A549 (cell line): Measurements from ENCODE around the gene PHTF2. TPM values are rescaled to one million over a fixed set of nuclear protein-coding genes. Genes with fewer than 3 reads are reported as not detected.

Source experiments
- ATAC-seq, 2 experiments: fragments of 200-7000 bp in 1 of 2; fragments of >200 bp in 1 of 2; cut with Nextera tagmentation in 1 of 2; cut with Tn5 transposase in 1 of 2; 3 replicates each; pipeline versions ENCODE4 v1.8.0 to v1.9.1; 2018 to 2020; ENCODE audit warnings: mild to moderate bottlenecking in 1 of 2, moderate library complexity in 1 of 2
- CTCF ChIA-PET: fragments of 300-600 bp; sonication (Branson Sonifier 250); formaldehyde crosslinking; extraction: SDS; loops from one replicate; lab custom pipeline; 2021; ENCODE audit warnings: antibody characterized with exemption, inconsistent platforms; lab: Yijun Ruan, JAX
- POLR2A ChIA-PET: fragments of 350-600 bp; formaldehyde crosslinking; extraction: SDS; loops from one replicate; lab custom pipeline; 2021; ENCODE audit warnings: antibody characterized with exemption, inconsistent platforms; lab: Yijun Ruan, JAX
- DNase-seq, 2 experiments: peaks; one replicate each; pipeline versions ENCODE4 v3.0.0 to v3.0.0-alpha.2; 2011 to 2016; ENCODE audit warnings: low read depth in 1 of 2, low spot score in 1 of 2
- FAIRE-seq: peaks from 2 replicates; lab custom pipeline; 2011; peaks lifted over from hg19 to GRCh38; lab: Jason Lieb, UNC
- H3K27ac ChIP-seq, 2 experiments: fragments of >200 bp; sonication (Bioruptor Twin); formaldehyde crosslinking; 3 replicates each; pipeline ENCODE4 v1.5.1; 2016 to 2017
- H3K4me1 ChIP-seq: fragments of >200 bp; sonication (Bioruptor Twin); formaldehyde crosslinking; 3 replicates; pipeline ENCODE4 v1.6.1; 2016
- H3K4me2 ChIP-seq: fragments of >200 bp; sonication (Bioruptor Twin); formaldehyde crosslinking; 3 replicates; pipeline ENCODE4 v1.6.1; 2016
- H3K4me3 ChIP-seq: fragments of >200 bp; sonication (Bioruptor Twin); formaldehyde crosslinking; 3 replicates; pipeline ENCODE4 v1.5.1; 2016
- H3K9me3 ChIP-seq: fragments of >200 bp; sonication (Bioruptor Twin); formaldehyde crosslinking; 3 replicates; pipeline ENCODE4 v1.6.1; 2016
- BHLHE40 ChIP-seq: IDR thresholded peaks from 2 replicates; pipeline ENCODE4 v1.6.1; 2012; ENCODE audit warnings: low read depth, low read length, inconsistent platforms
- CBX2 ChIP-seq: fragments of 200-600 bp; sonication (generic); IDR thresholded peaks from 2 replicates; pipeline ENCODE4 v1.6.1; 2016; ENCODE audit warnings: low read depth, mild to moderate bottlenecking, borderline replicate concordance
- CBX8 ChIP-seq: fragments of 200-600 bp; sonication (generic); IDR thresholded peaks from 2 replicates; pipeline ENCODE4 v1.6.1; 2016
- CEBPB ChIP-seq, 2 experiments: fragments of >200 bp in 1 of 2; sonication (Bioruptor Twin) in 1 of 2; formaldehyde crosslinking in 1 of 2; IDR thresholded peaks; 2 replicates each; pipeline ENCODE4 v1.6.1; 2012 to 2016
- EHMT2 ChIP-seq: fragments of 200-600 bp; sonication (generic); IDR thresholded peaks from 2 replicates; pipeline ENCODE4 v1.6.1; 2016; ENCODE audit warnings: antibody characterized with exemption, low read depth, mild to moderate bottlenecking, moderate library complexity
- EP300 ChIP-seq, 2 experiments: fragments of >200 bp; sonication (Bioruptor Twin); formaldehyde crosslinking; IDR thresholded peaks; 2 replicates in 1 of 2; 3 replicates in 1 of 2; pipeline ENCODE4 v1.6.1; 2016 to 2017
- FOSB ChIP-seq: fragments of 250-450 bp; sonication (Bioruptor Pico); IDR thresholded peaks from 2 replicates; pipeline ENCODE4 v1.5.0; 2020; ENCODE audit warnings: mild to moderate bottlenecking, moderate library complexity
- FOSL2 ChIP-seq, 2 experiments: fragments of 450-650 bp in 1 of 2; fragments of >200 bp in 1 of 2; sonication (Bioruptor Twin) in 1 of 2; formaldehyde crosslinking; IDR thresholded peaks; 2 replicates each; pipeline versions ENCODE4 v1.5.0 to v1.6.1; 2016 to 2020; ENCODE audit warnings: mild to moderate bottlenecking in 1 of 2, moderate library complexity in 1 of 2
- FOXS1 ChIP-seq: fragments of 250-450 bp; sonication (Bioruptor Pico); IDR thresholded peaks from 2 replicates; pipeline ENCODE4 v1.5.0; 2020; ENCODE audit warnings: mild to moderate bottlenecking, moderate library complexity
- HOXB13 ChIP-seq: fragments of 250-450 bp; sonication (Bioruptor Pico); IDR thresholded peaks from 2 replicates; pipeline ENCODE4 v1.5.0; 2020; ENCODE audit warnings: low read depth, mild to moderate bottlenecking, moderate library complexity
- HOXB5 ChIP-seq: fragments of 250-450 bp; sonication (Bioruptor Pico); IDR thresholded peaks from 2 replicates; pipeline ENCODE4 v1.5.0; 2020; ENCODE audit warnings: mild to moderate bottlenecking, moderate library complexity
- JUNB ChIP-seq: fragments of >200 bp; sonication (Bioruptor Twin); formaldehyde crosslinking; IDR thresholded peaks from 2 replicates; pipeline ENCODE4 v1.6.1; 2016
- KDM1A ChIP-seq: fragments of 200-600 bp; sonication (generic); IDR thresholded peaks from 2 replicates; pipeline ENCODE4 v1.6.1; 2016; ENCODE audit warnings: low read depth, mild to moderate bottlenecking
- MAFK ChIP-seq: fragments of 450-650 bp; IDR thresholded peaks from 2 replicates; pipeline ENCODE4 v1.6.1; 2014; ENCODE audit not compliant: partially characterized antibody
- MYC ChIP-seq: IDR thresholded peaks from 2 replicates; pipeline ENCODE4 v1.6.1; 2012; ENCODE audit warnings: mild to moderate bottlenecking, inconsistent platforms, low read length, improper control_type of control experiment, borderline replicate concordance
- NPAS2 ChIP-seq: fragments of 250-450 bp; sonication (Bioruptor Pico); IDR thresholded peaks from 2 replicates; pipeline ENCODE4 v1.8.0; 2022; ENCODE audit warnings: mild to moderate bottlenecking, moderate library complexity, borderline replicate concordance
- POLR2AphosphoS2 ChIP-seq: conservative IDR thresholded peaks from 2 replicates; pipeline ENCODE4 v1.6.1; 2012; ENCODE audit warnings: low read length, improper control_type of control experiment, inconsistent platforms
- RNF2 ChIP-seq: fragments of 200-600 bp; sonication (generic); IDR thresholded peaks from 2 replicates; pipeline ENCODE4 v1.6.1; 2016; ENCODE audit warnings: low read depth, mild to moderate bottlenecking, antibody characterized with exemption, moderate library complexity, borderline replicate concordance
- SMC3 ChIP-seq: fragments of >200 bp; sonication (Bioruptor Twin); formaldehyde crosslinking; IDR thresholded peaks from 3 replicates; pipeline ENCODE4 v1.6.1; 2018; ENCODE audit warnings: inconsistent platforms
- ZC3H11A ChIP-seq: fragments of 450-650 bp; IDR thresholded peaks from 2 replicates; pipeline ENCODE4 v1.6.1; 2014; ENCODE audit warnings: antibody characterized with exemption, mild to moderate bottlenecking
- ZFP36 ChIP-seq: fragments of 450-650 bp; IDR thresholded peaks from 2 replicates; pipeline ENCODE4 v1.6.1; 2014; ENCODE audit warnings: borderline replicate concordance; ENCODE audit not compliant: partially characterized antibody
- ZSCAN20 ChIP-seq: fragments of 250-450 bp; sonication (Bioruptor Pico); IDR thresholded peaks from 2 replicates; pipeline ENCODE4 v1.8.0; 2022; ENCODE audit warnings: mild to moderate bottlenecking, moderate library complexity
- WGBS: methylation state at CpG from one replicate; pipeline ENCODE4 v1.1.6; 2017; ENCODE audit errors: missing lambda C conversion rate; 5-methylcytosine and 5-hydroxymethylcytosine counted together
- polyA plus RNA-seq, 4 experiments: library from polyadenylated mRNA; depleted of rRNA in 3 of 4; stranded (reverse); fragments of >200 nt; fragmentation: RNase III in 1 of 4; extraction: RNeasy Plus Mini Kit Qiagen cat#74134 plus additional on column Dnase treatment in 1 of 4; gene quantifications; 2 replicates in 3 of 4; 3 replicates in 1 of 4; pipeline ENCODE4 v1.2.3, GENCODE V29; 2011 to 2017
- TF ChIP-seq, protein P1 (sequence below): fragments of 250-450 bp; sonication (Bioruptor Pico); IDR thresholded peaks from 2 replicates; pipeline ENCODE4 v1.5.0; 2021; ENCODE audit warnings: mild to moderate bottlenecking, moderate library complexity, borderline replicate concordance
- TF ChIP-seq, protein P2 (sequence below): IDR thresholded peaks from 2 replicates; pipeline ENCODE4 v1.6.1; 2012
- TF ChIP-seq, protein P3 (sequence below): fragments of >200 bp; sonication (Bioruptor Twin); formaldehyde crosslinking; IDR thresholded peaks from 3 replicates; pipeline ENCODE4 v1.5.1; 2016
- TF ChIP-seq, protein P4 (sequence below): fragments of 450-650 bp; IDR thresholded peaks from 2 replicates; pipeline ENCODE4 v1.6.1; 2014; ENCODE audit warnings: antibody characterized with exemption
- TF ChIP-seq, protein P5 (sequence below): fragments of >200 bp; sonication (Bioruptor Twin); formaldehyde crosslinking; IDR thresholded peaks from 2 replicates; pipeline ENCODE4 v1.6.1; 2016
- TF ChIP-seq, protein P6 (sequence below): IDR thresholded peaks from 2 replicates; pipeline ENCODE4 v1.6.1; 2012; ENCODE audit warnings: low read depth, borderline replicate concordance

The PHTF2 gene
- polyA plus RNA-seq, 2 of the 4 experiments (the other 2 are of a cell fraction): 14.5 to 41.6 TPM

DNA sequence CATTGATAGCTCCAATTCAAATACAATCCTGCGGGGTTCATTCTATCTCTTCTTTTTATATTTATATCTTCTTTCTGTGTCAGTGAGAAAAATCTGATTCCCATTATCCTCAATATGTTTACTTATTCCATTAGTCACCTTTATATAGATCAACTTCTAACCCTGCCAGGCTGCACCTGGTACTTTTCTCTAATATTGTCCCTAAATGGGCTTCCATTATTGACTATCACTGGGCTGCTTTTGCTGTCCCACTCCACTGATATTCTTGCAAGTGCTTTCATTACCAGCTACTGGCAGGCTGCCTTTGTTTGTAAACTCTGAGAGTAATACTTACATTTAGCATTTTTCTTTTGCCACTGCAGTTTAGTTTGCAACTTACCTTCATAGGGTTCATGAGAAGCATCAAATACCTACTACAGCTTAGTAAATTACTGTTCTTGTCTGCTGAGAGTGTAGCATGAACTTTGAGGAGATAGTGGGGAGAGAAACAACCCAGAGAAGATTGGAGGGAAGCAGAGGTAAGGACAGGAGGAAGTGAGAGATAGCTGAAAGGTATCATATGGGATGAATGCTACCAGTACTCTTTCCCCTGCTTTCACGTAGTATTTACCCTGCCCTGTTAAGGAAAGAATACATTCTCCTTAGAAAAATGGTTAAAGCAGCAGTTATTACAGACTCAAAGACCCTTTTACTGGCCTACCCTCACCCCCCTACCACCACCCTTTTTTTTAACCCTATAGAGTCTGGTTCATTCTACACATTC is 119.1 kb downstream of the PHTF2 start:
- DNase-seq (no peak), FAIRE-seq (no peak), ATAC-seq (no peak)
- no peak overlapping the region for H3K4me3 ChIP-seq
- no peak overlapping the region for H3K27ac ChIP-seq
- POLR2A ChIA-PET: no interaction called here
- 84% methylated on average over 2 of the region's 2 CpGs for WGBS
- no peaks in the 10 kb centered on the region for H3K4me1 ChIP-seq
- H3K4me2 ChIP-seq: no peak overlapping the region
- TF ChIP-seq RNF2 (no peak), NPAS2 (CRISPR knock-in tag) (no peak), ZFP36 (no peak), FOSB (CRISPR knock-in tag) (no peak), EHMT2 (no peak)
- TF ChIP-seq, protein P1, sequence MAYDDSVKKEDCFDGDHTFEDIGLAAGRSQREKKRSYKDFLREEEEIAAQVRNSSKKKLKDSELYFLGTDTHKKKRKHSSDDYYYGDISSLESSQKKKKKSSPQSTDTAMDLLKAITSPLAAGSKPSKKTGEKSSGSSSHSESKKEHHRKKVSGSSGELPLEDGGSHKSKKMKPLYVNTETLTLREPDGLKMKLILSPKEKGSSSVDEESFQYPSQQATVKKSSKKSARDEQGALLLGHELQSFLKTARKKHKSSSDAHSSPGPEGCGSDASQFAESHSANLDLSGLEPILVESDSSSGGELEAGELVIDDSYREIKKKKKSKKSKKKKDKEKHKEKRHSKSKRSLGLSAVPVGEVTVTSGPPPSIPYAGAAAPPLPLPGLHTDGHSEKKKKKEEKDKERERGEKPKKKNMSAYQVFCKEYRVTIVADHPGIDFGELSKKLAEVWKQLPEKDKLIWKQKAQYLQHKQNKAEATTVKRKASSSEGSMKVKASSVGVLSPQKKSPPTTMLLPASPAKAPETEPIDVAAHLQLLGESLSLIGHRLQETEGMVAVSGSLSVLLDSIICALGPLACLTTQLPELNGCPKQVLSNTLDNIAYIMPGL (CRISPR knock-in tag): no peak
- TF ChIP-seq, all 56 proteins: peak for 0
- no peaks in the 10 kb centered on the region for H3K9me3 ChIP-seq
- CTCF ChIA-PET: no interaction called here

DNA sequence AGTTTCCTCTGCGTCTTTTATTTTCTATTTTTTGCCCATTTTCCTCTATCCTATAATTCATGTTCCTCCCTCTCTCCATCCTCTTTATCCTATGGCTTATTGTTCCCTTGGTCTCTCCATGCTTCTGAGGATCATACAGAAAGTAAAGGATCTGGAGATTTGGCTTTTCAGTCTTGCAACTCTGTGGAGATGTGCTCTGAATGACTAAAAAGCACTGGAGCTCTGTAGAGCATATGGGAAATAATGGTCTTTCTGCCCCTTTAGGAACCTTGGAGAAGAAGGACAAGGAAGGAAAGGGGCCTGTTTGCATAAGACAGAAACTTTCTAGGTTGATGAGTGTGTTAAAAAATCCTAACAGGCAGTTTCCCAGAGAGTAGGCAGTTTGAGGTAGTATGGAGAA is 120.1 kb downstream of the PHTF2 start:
- TF ChIP-seq KDM1A (no peak), HOXB13 (CRISPR knock-in tag) (no peak), ZC3H11A (no peak), CBX8 (no peak), FOXS1 (CRISPR knock-in tag) (no peak)
- Histone ChIP-seq H3K27ac (no peak overlapping the region), H3K9me3 (no peaks in the 10 kb centered on the region), H3K4me3 (no peak overlapping the region), H3K4me2 (no peak overlapping the region), H3K4me1 (no peaks in the 10 kb centered on the region)
- 97% methylated on average over 1 of the region's 1 CpG for WGBS
- no peak for FAIRE-seq
- no peak for ATAC-seq
- no peak for DNase-seq
- ChIA-PET CTCF (no interaction called here), POLR2A (no interaction called here)

DNA sequence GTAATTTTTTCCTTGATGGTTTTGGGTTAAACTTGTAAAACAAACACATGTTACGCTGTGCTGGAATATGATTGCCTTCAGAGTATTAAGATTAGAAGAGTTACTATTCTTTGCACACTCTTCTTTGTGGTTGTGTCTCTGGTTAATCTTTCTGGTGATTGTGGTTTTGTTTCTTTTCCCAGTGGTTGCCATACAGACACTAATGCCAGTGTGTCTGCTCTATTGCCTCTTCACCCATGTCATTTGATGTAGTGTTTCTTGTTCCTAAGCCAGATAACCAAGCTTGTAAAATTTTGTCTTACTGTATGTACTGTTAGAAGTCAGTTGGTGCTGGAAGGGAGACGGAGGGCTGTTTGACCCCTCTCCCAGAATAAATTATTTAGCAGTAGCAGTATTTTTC is 124.8 kb downstream of the PHTF2 start:
- ChIA-PET CTCF (interaction anchor here (1.5 to 1.6 kb wide), 2 partner anchors 9 to 220 kb away, joined by 4 to 6 read pairs; no protein-coding TSS in a partner anchor), POLR2A (no interaction called here)
- WGBS: 97% methylated on average over 2 of the region's 2 CpGs

More for the DNA sequence above, 124.8 kb downstream of the PHTF2 start:
- Histone ChIP-seq H3K9me3 (no peaks in the 10 kb centered on the region), H3K4me3 (no peak overlapping the region), H3K27ac (no peak overlapping the region), H3K4me1 (no peaks in the 10 kb centered on the region)
- FAIRE-seq: no peak
- TF ChIP-seq HOXB5 (CRISPR knock-in tag) (no peak), POLR2AphosphoS2 (no peak), CEBPB (IDR thresholded peaks at IDR 0.05) (no peak), FOSL2 (IDR thresholded peaks at IDR 0.05) (no peak), FOSL2 (CRISPR knock-in tag; IDR thresholded peaks at IDR 0.05) (no peak), ZFP36 (no peak), JUNB (no peak), MYC (no peak), ZSCAN20 (CRISPR knock-in tag) (no peak), SMC3 (no peak), CBX2 (no peak), BHLHE40 (no peak), MAFK (no peak), KDM1A (no peak), FOXS1 (CRISPR knock-in tag) (no peak), EP300 (IDR thresholded peaks at IDR 0.05) (no peak)
- TF ChIP-seq, protein P2, sequence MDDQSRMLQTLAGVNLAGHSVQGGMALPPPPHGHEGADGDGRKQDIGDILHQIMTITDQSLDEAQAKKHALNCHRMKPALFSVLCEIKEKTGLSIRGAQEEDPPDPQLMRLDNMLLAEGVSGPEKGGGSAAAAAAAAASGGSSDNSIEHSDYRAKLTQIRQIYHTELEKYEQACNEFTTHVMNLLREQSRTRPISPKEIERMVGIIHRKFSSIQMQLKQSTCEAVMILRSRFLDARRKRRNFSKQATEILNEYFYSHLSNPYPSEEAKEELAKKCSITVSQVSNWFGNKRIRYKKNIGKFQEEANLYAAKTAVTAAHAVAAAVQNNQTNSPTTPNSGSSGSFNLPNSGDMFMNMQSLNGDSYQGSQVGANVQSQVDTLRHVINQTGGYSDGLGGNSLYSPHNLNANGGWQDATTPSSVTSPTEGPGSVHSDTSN: no peak
- TF ChIP-seq, protein P3, sequence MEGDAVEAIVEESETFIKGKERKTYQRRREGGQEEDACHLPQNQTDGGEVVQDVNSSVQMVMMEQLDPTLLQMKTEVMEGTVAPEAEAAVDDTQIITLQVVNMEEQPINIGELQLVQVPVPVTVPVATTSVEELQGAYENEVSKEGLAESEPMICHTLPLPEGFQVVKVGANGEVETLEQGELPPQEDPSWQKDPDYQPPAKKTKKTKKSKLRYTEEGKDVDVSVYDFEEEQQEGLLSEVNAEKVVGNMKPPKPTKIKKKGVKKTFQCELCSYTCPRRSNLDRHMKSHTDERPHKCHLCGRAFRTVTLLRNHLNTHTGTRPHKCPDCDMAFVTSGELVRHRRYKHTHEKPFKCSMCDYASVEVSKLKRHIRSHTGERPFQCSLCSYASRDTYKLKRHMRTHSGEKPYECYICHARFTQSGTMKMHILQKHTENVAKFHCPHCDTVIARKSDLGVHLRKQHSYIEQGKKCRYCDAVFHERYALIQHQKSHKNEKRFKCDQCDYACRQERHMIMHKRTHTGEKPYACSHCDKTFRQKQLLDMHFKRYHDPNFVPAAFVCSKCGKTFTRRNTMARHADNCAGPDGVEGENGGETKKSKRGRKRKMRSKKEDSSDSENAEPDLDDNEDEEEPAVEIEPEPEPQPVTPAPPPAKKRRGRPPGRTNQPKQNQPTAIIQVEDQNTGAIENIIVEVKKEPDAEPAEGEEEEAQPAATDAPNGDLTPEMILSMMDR: no peak
- TF ChIP-seq, protein P4, sequence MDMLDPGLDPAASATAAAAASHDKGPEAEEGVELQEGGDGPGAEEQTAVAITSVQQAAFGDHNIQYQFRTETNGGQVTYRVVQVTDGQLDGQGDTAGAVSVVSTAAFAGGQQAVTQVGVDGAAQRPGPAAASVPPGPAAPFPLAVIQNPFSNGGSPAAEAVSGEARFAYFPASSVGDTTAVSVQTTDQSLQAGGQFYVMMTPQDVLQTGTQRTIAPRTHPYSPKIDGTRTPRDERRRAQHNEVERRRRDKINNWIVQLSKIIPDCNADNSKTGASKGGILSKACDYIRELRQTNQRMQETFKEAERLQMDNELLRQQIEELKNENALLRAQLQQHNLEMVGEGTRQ: no peak
- TF ChIP-seq, protein P5, sequence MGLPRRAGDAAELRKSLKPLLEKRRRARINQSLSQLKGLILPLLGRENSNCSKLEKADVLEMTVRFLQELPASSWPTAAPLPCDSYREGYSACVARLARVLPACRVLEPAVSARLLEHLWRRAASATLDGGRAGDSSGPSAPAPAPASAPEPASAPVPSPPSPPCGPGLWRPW: no peak
- TF ChIP-seq, protein P6, sequence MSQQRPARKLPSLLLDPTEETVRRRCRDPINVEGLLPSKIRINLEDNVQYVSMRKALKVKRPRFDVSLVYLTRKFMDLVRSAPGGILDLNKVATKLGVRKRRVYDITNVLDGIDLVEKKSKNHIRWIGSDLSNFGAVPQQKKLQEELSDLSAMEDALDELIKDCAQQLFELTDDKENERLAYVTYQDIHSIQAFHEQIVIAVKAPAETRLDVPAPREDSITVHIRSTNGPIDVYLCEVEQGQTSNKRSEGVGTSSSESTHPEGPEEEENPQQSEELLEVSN: no peak
- TF ChIP-seq, all 56 proteins: peak for 0
- no peak for DNase-seq
- H3K4me2 ChIP-seq: no peak overlapping the region
- no peak for ATAC-seq
